ENCODE measurements around the gene COPZ1.

The COPZ1 gene

DNA sequence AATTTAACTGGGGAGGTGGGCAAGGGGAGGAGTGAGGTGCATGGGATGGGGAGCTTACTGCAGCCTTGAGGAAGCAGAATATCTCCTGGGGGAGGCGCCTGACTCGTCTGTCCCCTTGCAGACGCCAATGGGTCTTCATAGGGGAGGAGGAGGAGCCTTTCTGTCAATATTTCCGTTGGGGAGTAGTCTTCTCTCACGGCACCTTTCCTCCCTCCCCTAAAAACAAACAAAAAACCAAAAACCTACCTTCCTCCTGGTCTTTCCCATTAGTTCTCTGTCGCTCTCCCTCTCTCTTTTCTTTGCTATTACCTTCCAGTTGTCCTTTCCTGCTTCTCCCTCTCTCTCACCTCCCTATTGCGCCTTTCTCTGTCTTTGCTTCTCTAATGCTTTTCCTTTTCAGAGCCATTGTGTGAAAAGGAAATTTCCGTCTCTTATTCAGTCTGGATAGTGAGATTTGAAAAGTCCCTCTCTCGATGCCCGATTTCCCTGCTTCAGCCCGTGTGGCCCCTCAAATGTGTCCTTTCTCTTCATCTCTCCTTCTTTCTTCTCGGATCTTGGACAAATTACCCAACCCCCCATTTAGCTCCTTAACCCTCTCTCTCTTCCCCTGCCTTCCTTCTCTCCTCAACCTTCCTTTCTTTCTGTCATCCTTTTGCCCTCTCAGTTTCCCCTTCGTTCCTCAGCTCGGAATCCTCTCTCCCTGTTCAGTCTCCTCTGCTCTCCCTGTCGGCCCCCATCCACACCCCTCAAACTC is 33.4 kb downstream of the COPZ1 start:
- no peak for DNase-seq (ENCODE audit: low read depth in 2 of 2)

DNA sequence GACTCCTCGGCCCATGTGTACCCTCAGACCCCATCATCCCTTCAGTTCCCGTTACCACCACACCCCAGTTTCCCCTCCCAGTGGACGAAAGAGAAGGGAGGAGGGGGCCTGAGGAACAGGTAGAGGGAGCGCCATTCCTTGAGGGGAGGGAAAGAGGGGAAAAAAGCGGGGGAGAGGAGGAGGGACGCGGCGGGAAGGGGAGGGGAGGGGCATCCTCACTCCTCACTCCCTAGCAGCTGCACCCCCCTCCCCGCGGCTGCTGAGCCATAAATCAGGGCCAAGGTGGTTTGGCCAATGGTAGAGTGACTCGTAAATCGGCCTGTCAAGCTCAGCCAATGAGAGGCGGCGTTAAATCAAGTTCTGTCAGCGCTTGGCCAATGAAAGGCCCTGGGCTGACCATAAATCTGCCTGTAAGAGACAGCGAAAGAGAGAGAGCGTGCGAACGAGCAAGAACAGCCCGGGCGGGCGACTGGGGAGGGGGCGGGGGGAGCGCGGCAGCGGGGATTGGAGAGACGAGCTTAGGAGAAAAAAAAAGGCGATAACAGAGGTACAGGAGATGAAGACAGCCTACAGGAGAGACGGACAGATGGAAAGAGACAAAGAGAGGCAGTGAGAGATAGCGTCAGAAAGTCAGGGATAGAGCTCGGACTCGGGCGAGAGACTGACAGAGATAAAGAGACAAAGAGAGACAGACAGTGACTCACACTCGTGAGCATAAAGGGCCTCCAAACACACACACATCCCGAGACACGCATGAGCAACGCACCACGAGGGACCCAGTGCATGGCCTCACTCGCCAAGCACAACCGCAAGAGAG is 34.2 kb downstream of the COPZ1 start:
- peak; percentile 88 to 90 for DNase-seq (ENCODE audit: low read depth in 2 of 2)

- no peak for DNase-seq (ENCODE audit: low read depth in 2 of 2)
Measured at GRCh38 chr12:54359762-54360351, 34.9 kb downstream of the COPZ1 start.

GRCh38 chr12:54360717-54361456 is 36.0 kb downstream of the COPZ1 start:
- peak in 1 of 2 donors; percentile 55 for DNase-seq (ENCODE audit: low read depth in 2 of 2)

- DNase-seq (ENCODE audit: low read depth in 2 of 2): no peak
Measured at GRCh38 chr12:54363047-54363446, 38.1 kb downstream of the COPZ1 start.

DNA sequence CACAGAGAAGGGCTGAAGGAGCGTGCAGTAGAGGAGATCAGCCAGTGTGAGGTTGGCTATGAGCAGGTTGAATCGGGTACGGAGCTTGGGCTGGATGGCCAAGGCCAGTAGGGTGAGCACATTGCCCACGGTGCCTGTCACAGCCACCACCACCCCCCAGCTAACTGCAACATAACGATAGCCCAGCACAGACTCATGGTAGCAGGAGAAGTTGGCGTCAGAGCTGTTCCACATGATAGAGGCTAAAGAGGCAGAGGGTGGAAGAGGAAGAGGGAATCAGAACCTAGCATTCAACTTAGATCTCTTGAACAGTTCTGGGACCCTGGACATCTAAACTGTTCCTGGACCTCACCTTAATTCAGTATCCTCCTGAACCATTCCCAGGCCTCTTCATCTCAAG is 38.7 kb downstream of the COPZ1 start:
- no peak for DNase-seq (ENCODE audit: low read depth in 2 of 2)

DNA sequence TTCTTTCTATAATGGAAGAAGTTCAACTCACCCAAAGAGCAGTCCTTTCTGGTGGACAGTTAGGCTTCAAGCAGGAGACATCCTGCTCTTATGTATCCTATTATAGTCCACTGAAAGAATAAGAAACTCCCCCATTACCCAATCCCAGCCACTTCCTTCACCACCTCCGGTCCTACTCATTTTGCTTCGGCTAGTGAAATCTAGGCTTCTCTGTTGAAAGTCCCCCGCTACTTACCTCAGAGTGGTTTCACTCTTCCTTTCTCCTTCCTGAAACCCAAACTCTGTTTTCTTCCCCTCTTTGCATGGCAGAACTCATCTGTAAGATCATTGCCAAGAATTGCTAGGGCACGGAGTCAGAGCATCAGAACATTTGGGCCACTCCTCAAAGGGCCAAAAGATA is 39.5 kb downstream of the COPZ1 start, which contains the start of gene GPR84:
TSS of gene GPR84 (minus strand) at position 74 of the 400 bp plus-strand sequence. CDS start 635 bp downstream, outside the sequence.
- no peak for DNase-seq (ENCODE audit: low read depth in 2 of 2)

DNA sequence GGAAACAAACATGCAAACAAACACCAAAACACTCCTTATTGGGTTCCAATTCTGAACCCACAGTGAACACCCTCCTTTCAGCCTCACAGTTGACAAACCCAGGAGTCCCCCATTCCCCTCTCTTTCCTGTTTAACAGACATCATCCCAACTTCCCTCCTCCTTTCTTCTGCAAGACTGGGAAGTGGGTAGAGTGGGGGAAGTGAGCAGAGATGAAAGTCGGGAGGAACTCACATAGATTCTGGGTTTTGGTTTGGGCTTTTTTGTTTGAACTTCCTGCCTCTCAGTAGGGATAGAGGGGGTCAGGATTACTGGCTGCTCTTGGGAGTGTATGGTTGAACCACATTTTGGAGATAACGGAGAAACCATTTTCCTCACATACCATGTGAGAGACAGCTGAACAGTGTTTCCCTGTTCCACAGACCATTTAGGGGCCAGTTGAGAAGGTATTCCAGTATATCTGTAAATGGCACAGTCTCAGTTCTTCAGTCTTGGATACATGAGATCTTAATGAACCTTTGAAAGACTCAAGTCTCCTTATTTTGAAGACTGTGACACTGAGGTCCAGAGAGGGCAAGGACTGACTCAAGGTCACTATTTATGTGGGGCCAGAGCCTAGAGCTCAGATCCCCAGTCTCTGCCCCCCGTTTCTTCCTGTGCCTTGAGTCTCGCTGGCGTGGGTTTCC is 43.2 kb downstream of the COPZ1 start:
- DNase-seq (ENCODE audit: low read depth in 2 of 2): no peak

DNA sequence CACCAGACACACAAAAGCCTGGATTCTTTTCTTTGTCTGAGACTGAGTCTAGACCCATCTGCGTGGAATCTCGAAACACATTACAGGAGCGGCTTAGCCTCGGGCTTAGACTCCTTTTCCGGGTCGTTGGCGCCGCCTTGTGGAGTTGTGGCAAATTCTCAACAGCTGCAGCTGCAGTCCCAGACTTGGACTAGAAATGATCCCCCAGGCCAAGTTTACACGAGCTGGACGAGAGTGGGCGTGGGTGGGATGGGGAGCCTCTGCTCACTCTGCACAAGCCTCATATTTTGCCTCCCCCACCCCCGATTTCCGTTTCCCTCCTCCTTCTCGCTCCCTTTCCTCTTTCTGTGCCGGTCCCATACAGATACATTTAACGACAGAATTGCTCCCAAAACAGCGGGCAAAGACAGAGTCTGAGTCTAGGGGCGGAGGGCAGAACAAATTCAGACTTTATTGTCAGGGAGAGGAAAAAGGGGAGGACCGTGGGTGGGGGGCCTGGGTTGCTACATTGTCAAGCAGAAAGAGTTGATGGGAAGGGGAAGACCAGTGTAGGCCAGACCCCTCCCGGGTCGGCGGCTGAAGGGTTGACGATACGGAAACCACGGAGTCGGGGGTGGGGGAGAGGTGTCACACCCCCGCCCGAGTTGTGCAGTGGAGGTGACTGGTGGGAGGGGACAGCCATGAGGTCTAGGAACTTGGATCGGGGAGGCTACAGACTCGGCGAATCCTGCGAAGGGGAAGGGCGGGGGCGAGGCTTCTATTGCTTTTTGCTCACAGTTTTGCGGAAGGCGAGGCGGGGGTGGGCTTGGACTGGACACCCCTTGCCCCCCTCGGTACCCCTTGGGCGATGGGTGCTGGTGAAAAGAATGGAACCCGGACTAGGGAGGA is 44.0 kb downstream of the COPZ1 start:
- DNase-seq (ENCODE audit: low read depth in 2 of 2): peak; percentile 74 to 87

- DNase-seq (ENCODE audit: low read depth in 2 of 2): no peak
Measured at GRCh38 chr12:54369597-54370131, 44.7 kb downstream of the COPZ1 start.

- DNase-seq (ENCODE audit: low read depth in 2 of 2): peak in 1 of 2 donors; percentile 31
Measured at GRCh38 chr12:54370171-54370730, 45.3 kb downstream of the COPZ1 start.

DNA sequence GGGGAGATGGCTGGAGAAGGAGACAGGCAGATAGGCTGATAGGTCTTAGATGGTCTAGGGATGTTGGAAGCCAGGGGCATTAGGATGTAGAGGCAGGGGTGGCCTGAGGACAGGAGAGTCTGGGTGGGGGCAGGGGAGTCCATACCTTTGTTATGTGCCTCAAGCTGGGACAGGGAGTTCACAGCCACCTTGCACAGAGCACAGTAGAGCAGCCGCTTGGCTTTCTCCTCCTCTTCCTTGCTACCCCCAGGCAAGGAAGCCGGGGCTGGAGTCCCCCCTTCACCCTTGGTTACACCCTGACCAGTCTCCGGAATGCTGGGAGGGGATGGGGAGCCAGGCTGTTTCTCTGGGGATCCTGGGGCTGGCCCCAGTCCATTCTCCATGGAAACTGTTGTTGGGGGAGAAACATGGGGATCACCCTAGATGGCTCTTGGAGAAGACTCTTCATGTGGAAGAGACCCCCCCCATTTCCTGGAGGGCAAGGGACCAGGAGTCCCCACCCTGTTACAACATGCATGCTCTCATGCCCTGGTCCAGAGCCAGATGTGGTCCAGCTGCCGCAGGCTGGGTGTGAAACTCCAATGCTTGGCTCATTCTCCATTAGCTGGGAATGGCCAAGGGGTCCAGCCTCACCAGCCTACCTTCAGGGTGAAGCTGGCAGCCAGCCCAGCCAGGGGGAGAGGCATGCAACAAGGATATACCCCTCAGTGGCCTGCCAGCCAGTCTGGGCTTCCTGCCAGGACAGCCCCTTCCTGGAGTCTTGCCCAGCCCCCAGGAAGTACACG is 46.6 kb downstream of the COPZ1 start:
- no peak for DNase-seq (ENCODE audit: low read depth in 2 of 2)

- no peak for DNase-seq (ENCODE audit: low read depth in 2 of 2)
Measured at GRCh38 chr12:54372113-54372806, 47.3 kb downstream of the COPZ1 start.

GRCh38 chr12:54373649-54374561 is 49.0 kb downstream of the COPZ1 start:
- no peak for DNase-seq (ENCODE audit: low read depth in 2 of 2)

GRCh38 chr12:54374562-54375258 is 49.8 kb downstream of the COPZ1 start:
- DNase-seq (ENCODE audit: low read depth in 2 of 2): no peak

DNA sequence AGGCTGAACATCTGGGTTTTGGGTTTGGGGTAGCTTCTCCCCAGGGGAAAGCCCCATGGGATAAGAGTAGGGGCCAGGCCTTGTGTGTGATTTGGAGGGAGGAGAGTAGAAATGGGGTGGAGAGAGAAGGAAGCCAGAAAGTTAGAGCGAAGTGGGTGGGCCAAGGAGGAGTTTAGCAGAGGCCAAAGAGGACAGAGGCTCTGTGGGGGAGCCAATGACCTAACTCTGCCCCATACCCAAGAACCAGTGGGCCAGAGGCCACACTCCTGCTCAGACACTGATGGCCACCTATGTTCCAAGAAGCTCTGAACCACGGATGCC is 50.3 kb downstream of the COPZ1 start:
- no peak for DNase-seq (ENCODE audit: low read depth in 2 of 2)

GRCh38 chr12:54376596-54376995 is 51.7 kb downstream of the COPZ1 start:
- no peak for DNase-seq (ENCODE audit: low read depth in 2 of 2)
